A172 (cell line): ENCODE measurements around the gene MLPH. TPM values are rescaled to one million over a fixed set of nuclear protein-coding genes. Genes with fewer than 3 reads are reported as not detected.
A peak's percentile ranks its signal among the peaks of the same experiment; 100 is the strongest.

Experiments
- DNase-seq: peaks from one replicate; pipeline ENCODE4 v3.0.0-alpha.2; 2015; ENCODE audit warnings: low spot score
- total RNA-seq: library from RNA; depleted of rRNA; stranded (reverse); fragments of >200 nt; shearing (Covaris generic); gene quantifications from 2 replicates; pipeline ENCODE4 v1.2.3, GENCODE V29; 2014

Gene MLPH
- total RNA-seq, 1 experiment from 2014 or later, result 17.7 TPM

DNA sequence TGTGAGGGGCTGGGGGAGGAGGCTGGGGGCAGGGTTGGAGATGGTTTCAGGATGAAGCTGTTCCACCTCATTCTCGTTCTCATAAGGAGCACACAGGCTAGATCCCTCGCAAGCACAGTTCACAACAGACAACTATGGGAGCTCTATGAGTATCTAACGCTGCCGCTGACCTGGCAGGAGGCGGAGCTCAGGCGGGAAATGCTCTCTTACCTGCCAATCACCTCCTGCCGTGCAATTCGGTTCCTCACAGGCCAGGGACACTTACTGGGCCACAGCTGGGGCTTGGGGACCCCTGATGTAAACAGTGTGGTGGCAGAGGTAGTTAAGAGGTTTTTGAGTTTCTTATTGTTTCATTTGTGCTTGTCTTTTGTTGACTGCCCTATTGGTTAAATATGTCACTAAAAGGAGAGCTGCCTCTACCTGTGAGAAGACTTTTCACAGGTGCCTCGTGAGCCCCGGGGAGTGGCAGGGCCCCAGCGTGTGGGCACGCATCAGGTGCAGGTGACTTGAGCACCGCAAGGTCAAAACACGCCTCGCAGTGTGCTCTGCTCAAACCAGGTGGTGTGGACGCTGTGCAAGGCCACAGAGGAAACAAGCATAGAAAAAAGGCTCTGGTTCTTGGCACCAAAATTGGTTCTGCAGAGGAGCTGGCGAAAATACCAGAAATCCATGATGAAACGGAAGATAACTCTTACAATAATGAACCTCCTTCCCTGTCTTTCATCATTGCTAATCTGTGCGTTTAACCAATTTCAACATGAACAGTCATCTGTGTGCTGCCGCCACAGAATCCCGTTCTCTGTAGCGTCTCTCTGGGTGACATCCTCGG lies 10.2 kb downstream of the MLPH start:
- no peak for DNase-seq

- DNase-seq, result no peak
These were observed 10.8 kb downstream of the MLPH start for GRCh38 chr2:237497838-237498186.

GRCh38 chr2:237498341-237498740 lies 11.3 kb downstream of the MLPH start:
- no peak for DNase-seq

DNA sequence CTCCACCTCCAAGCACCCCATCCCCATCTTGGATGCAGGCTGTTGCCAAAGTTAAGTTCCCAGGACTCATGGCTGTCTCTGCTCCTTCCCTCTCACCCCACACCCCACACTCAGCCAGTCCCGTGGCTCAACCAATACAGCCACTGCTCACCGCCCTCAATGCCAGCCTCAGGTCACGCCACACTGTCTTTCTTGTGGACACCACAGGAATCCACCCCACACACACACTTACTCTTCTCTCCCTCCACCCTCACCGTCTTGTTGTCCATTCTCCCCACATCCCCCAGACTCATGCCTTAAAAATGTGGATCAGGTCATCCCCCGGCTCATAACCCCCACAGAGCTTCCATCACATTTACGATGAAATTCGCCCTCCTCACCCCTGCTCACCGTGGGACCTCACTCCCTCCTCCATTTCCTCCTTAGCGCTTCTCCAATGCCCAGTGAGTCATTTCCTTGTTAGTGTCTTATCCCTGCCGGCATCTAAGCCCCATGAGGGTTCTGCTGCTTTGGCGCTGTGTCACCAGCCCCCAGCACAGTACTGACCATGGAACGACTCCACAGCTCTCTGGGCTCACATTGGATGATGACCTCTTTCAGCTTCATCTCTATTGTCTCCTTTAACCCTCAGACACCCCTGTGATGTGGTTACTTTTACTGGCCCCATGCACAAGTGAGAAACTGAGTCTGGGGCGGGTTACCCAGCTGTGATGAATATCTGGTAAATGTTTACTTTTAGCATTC lies 13.8 kb downstream of the MLPH start:
- DNase-seq, result peak; percentile 100

DNA sequence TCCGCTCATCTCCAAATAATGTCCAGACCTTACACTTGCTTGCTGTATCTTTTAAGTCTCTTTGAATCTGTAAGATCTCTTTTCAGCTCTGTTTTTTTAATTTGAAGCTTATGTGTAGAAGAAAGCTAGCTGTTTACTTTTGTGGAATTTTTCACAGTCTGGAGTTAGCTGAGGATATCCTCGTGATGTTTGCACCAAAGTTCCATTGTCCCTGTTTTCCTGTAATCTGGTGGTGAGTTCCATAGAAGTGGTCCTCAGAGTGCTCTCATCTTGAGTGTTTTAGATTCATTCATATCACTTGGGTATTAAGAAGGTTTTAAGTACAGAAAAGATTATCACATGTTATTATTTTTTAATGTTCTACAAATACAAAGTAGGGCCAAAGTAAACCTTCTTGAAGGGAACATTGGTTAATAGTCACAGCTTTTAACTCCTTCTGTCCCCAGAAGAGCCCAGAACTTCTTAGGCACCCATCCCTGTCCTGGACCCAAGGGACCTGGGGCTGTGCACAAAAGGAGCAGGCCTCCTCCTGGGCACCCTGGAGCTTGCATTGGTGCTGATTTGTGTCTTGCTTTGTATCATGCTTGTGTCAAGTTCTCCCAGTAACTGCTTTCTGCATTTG lies 15.0 kb downstream of the MLPH start:
- DNase-seq, result peak; percentile 34

- DNase-seq, result no peak
These were observed 16.1 kb downstream of the MLPH start for GRCh38 chr2:237503201-237503600.

DNA sequence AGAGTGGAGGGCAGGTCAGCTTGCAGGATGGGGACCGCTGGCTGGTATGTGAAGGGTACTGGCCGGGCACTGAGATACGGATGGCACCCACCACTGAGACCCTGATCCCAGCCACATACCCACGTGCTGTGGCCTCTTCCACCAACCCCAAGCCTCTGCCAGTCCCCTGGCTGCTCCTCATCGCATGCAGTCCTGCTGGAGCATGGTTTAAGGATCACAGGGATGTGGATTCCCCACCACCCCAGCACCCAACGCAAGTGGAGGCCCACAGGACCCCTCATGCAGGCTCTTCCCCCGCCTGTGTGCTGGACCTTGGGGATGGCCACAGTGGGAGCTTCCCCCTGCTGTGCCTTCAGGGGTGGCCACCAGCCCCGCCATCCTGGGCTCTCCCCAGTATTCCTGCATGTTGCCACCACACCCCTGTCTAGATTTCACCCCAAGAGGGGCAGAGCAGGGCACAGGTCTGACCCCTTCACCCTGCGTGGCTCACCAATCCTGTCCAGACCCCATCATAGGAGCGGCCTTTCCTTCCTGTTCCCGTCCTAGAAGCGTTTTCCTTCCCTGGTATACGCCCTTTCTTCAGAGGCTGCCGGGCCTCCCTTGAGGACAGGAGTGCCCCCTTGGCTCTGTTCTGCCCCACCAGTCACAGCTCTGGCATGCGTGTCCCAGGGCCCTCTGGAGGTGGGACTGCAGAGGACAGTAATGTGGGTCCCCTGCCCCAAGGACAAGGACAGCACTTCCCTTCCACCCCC lies 18.3 kb downstream of the MLPH start:
- no peak for DNase-seq

GRCh38 chr2:237507512-237507911 lies 20.5 kb downstream of the MLPH start:
- DNase-seq, result no peak

DNA sequence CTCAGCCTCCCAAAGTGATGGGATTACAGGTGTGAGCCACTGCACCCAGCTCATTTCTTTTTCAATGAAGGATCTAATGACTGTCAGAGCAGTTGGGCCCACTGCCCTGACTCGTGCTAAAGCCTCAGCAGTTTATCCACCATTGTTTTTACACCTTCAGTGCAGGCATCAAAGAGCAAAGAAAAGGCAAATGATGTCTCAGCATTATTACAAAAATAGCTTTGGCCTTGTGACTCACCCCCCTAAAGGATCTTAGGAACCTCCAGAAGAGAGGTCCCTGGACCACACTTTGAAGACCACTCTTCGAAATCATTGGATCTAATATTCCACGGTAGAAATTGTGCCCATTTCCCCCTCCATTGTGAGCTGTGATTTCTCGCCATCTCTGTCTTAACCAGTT lies 21.3 kb downstream of the MLPH start:
- DNase-seq, result no peak

GRCh38 chr2:237509151-237509550 lies 22.1 kb downstream of the MLPH start:
- no peak for DNase-seq

GRCh38 chr2:237509905-237510304 lies 22.9 kb downstream of the MLPH start:
- DNase-seq, result no peak

GRCh38 chr2:237510502-237511217 lies 23.6 kb downstream of the MLPH start:
- DNase-seq, result no peak

- DNase-seq, result no peak
These were observed 24.4 kb downstream of the MLPH start for GRCh38 chr2:237511433-237511832.

GRCh38 chr2:237511885-237512405 lies 24.9 kb downstream of the MLPH start:
- no peak for DNase-seq

DNA sequence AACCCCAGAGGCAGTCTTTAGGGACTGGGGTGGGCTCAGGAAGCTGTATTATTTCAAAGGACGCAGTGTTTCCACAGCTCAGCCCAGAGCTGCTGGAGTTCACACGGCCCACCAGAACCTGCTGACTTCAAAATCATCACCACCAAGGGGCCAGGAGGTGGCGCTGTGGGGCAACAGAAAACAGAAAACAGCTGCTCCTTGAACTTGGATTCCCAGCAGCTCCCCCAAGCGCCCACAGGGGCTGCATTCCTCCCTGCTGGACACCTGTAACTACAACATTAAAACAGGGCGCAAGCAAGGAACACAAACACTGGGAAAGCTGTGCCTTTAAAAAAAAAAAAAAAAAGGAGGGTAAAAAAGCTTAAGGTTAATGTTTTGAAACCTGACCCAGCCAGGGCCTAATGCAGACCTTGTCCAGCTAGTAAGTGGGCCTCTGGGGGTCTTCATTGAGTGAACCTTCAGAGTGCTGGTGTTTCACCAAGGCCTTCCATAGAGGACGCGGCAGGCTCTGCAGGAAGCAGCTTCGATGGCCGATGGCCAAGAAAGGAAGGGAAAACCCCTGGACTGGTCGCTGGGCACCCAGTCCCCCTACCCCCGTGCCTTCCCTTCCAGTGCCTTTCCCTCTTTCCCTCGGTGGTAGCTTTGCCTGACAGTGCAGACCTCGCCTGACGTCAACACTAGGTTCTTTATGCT lies 25.9 kb downstream of the MLPH start:
- DNase-seq, result peak; percentile 94

GRCh38 chr2:237513693-237514092 lies 26.6 kb downstream of the MLPH start:
- no peak for DNase-seq

GRCh38 chr2:237514474-237515130 lies 27.6 kb downstream of the MLPH start:
- DNase-seq, result no peak

GRCh38 chr2:237515166-237515565 lies 28.1 kb downstream of the MLPH start:
- DNase-seq, result no peak

DNA sequence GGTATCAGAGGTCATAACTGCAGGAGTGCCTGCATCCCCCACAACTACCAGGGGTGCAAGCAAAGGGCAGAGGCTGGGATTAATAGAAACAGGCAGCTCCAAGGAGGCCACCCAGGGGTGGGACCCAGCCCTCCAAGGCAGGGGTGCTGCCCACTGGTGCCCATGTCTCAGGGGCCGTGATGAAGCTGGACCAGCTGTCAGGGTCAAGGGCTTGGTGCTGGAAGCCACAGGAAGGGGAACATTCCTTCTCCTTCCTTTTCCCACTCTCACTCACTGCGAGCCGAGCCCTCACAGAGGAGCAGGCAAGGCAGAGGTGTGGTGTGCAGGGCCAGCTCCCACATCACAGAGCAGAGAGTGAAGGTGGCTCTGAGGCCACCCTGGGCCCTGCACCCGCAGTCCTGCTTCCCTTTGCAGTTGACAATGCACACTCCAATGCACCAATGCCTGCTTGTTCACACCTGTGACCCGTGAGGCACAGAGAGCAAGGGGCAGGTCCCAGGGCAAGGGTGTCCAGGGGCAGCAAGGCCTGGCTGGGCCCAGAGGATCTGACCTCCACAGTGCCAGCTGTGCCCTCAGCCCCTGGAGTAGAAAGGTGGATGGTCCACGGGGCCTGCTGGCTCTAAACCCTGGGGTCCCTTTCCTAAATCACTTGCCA lies 28.7 kb downstream of the MLPH start:
- DNase-seq, result no peak
